Measurements from ENCODE around the gene NHSL2. TPM values are rescaled to one million over a fixed set of nuclear protein-coding genes. Genes with fewer than 3 reads are reported as not detected.

Gene NHSL2
- total RNA-seq, 2 experiments from 2014 or later: not detected

DNA sequence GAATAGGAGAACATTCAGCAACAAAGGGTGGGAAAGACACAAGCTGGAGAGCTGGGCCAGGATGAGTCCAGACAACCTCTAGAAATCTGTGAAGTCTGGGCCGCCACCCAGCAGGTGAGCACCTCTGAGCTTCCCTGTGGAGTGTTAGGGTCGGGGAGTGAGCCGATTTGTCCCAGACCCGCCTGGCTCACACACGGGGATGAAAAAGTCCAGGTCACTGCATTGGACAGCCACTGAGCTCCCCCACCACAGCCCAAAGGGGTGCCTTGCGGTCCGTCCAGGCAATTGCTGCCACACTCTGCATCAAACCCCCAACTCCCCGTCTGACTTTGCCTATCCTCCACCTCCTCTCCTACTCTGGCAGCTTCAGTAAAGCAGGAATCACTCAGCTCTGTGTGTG lies 38.7 kb downstream of the NHSL2 start:
- Histone ChIP-seq H3K9me2 (ENCODE audit: insufficient read depth, low read length) (no peaks in the 10 kb centered on the region), H3K79me2 (ENCODE audit: insufficient read depth, low read depth, low read length) (no peaks in the 10 kb centered on the region), H3K4me3 (ENCODE audit: low read depth, low read length, poor library complexity, severe bottlenecking) (no peak overlapping the region), H3K36me3 (ENCODE audit: insufficient read depth, low read length) (no peaks in the 10 kb centered on the region), H3K4me1 (ENCODE audit: insufficient read depth, low read length, poor library complexity, severe bottlenecking) (no peaks in the 10 kb centered on the region), H2AFZ (ENCODE audit: low read length) (no peak overlapping the region), H4K20me1 (ENCODE audit: insufficient read depth, low read length) (no peaks in the 10 kb centered on the region), H3K4me2 (ENCODE audit: low read length) (no peak overlapping the region), H3K9me3 (ENCODE audit: low read length) (no peaks in the 10 kb centered on the region), H3K27ac (ENCODE audit: low read depth, low read length, poor library complexity, severe bottlenecking) (no peak overlapping the region)
- no TSS peak for BruUV-seq (replicated peaks)
- intact Hi-C loops (cut with micrococcal nuclease; ENCODE audit: unreplicated experiment): no loop called here
- TF ChIP-seq EZH2phosphoT487 (IDR thresholded peaks at IDR 0.05; ENCODE audit: borderline replicate concordance, low read depth, low read length): no peak
- TF ChIP-seq, protein P1, sequence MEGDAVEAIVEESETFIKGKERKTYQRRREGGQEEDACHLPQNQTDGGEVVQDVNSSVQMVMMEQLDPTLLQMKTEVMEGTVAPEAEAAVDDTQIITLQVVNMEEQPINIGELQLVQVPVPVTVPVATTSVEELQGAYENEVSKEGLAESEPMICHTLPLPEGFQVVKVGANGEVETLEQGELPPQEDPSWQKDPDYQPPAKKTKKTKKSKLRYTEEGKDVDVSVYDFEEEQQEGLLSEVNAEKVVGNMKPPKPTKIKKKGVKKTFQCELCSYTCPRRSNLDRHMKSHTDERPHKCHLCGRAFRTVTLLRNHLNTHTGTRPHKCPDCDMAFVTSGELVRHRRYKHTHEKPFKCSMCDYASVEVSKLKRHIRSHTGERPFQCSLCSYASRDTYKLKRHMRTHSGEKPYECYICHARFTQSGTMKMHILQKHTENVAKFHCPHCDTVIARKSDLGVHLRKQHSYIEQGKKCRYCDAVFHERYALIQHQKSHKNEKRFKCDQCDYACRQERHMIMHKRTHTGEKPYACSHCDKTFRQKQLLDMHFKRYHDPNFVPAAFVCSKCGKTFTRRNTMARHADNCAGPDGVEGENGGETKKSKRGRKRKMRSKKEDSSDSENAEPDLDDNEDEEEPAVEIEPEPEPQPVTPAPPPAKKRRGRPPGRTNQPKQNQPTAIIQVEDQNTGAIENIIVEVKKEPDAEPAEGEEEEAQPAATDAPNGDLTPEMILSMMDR (conservative IDR thresholded peaks at IDR 0.05; ENCODE audit: low read length): no peak
- no peak for DNase-seq (ENCODE audit: low spot score)
- POLR2A ChIA-PET: no interaction called here
- CTCF ChIA-PET (ENCODE audit: unreplicated experiment): no interaction called here

DNA sequence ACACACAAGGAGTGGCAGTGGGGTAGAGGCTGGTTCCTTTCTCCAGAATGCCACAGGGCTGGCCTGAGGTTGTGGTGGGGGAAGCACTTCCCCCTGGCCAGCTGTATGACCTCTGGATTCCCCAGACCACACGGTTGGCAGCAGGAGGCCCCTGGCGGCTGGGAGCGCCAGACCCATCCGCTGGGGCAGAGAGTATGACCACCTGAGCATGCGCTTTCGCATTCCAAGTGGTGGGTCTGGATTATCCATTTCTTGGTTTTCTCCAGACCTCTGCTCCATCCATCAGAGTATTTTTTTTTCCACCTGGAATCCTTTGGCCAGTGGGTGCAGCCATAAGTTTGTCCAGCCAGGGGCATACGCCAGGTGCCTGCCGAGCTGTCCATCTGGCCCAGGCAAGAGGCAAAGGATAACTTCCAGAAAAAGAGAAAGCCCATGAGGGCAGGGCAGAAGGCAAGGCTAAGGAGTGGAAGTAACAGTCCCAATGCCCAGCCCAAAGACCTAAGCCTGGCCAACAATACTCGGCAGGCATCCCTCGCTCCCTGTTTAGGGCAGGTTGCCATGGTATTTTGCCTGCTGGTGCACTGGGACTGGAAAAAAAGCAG lies 39.3 kb downstream of the NHSL2 start:
- no peak overlapping the region for H3K27ac ChIP-seq (ENCODE audit: low read depth, low read length, poor library complexity, severe bottlenecking)
- TF ChIP-seq EZH2phosphoT487 (IDR thresholded peaks at IDR 0.05; ENCODE audit: borderline replicate concordance, low read depth, low read length): no peak
- TF ChIP-seq, protein P1 (conservative IDR thresholded peaks at IDR 0.05; ENCODE audit: low read length): no peak
- H2AFZ ChIP-seq (ENCODE audit: low read length): no peak overlapping the region
- no peak overlapping the region for H3K4me3 ChIP-seq (ENCODE audit: low read depth, low read length, poor library complexity, severe bottlenecking)
- ChIA-PET CTCF (ENCODE audit: unreplicated experiment) (no interaction called here), POLR2A (no interaction called here)
- H3K4me2 ChIP-seq (ENCODE audit: low read length): no peak overlapping the region
- H3K79me2 ChIP-seq (ENCODE audit: insufficient read depth, low read depth, low read length): no peaks in the 10 kb centered on the region
- no peaks in the 10 kb centered on the region for H3K9me2 ChIP-seq (ENCODE audit: insufficient read depth, low read length)
- H4K20me1 ChIP-seq (ENCODE audit: insufficient read depth, low read length): no peaks in the 10 kb centered on the region
- no TSS peak for BruUV-seq (replicated peaks)
- no peaks in the 10 kb centered on the region for H3K36me3 ChIP-seq (ENCODE audit: insufficient read depth, low read length)
- DNase-seq (ENCODE audit: low spot score): no peak
- H3K9me3 ChIP-seq (ENCODE audit: low read length): no peaks in the 10 kb centered on the region
- H3K4me1 ChIP-seq (ENCODE audit: insufficient read depth, low read length, poor library complexity, severe bottlenecking): no peaks in the 10 kb centered on the region
- intact Hi-C loops (cut with micrococcal nuclease; ENCODE audit: unreplicated experiment): no loop called here

DNA sequence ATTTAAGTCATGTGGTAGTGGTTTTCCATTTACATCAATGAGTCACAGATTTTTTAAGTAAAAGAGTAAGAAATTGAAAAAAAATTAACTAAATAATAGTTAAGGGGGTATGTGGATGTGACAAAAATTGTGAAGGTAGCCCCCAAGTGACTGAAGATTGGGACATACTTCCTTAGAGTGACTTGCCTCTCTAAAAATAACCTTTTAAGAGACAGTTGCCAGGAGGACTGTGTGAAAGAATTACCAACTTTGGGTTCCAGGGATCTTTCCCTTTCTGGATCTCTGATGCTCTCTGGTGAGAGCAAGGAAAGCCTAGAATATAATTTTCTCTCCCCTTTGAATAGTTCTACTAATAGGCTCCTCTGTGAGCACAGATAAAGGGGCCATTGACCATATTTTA lies 42.7 kb downstream of the NHSL2 start:
- H3K27ac ChIP-seq (ENCODE audit: low read depth, low read length, poor library complexity, severe bottlenecking): no peak overlapping the region
- CTCF ChIA-PET (ENCODE audit: unreplicated experiment): no interaction called here
- TF ChIP-seq, protein P1 (conservative IDR thresholded peaks at IDR 0.05; ENCODE audit: low read length): no peak
- no peak for DNase-seq (ENCODE audit: low spot score)
- intact Hi-C loops (cut with micrococcal nuclease; ENCODE audit: unreplicated experiment): no loop called here
- no peaks in the 10 kb centered on the region for H3K4me1 ChIP-seq (ENCODE audit: insufficient read depth, low read length, poor library complexity, severe bottlenecking)
- no peak overlapping the region for H3K4me3 ChIP-seq (ENCODE audit: low read depth, low read length, poor library complexity, severe bottlenecking)
- POLR2A ChIA-PET: no interaction called here
- no peaks in the 10 kb centered on the region for H3K36me3 ChIP-seq (ENCODE audit: insufficient read depth, low read length)
- BruUV-seq (replicated peaks): no TSS peak
- no peaks in the 10 kb centered on the region for H4K20me1 ChIP-seq (ENCODE audit: insufficient read depth, low read length)
- H2AFZ ChIP-seq (ENCODE audit: low read length): no peak overlapping the region
- H3K9me2 ChIP-seq (ENCODE audit: insufficient read depth, low read length): no peaks in the 10 kb centered on the region
- H3K4me2 ChIP-seq (ENCODE audit: low read length): no peak overlapping the region
- no peaks in the 10 kb centered on the region for H3K9me3 ChIP-seq (ENCODE audit: low read length)
- H3K79me2 ChIP-seq (ENCODE audit: insufficient read depth, low read depth, low read length): no peaks in the 10 kb centered on the region
